ENCODE results near the gene C5orf22. TPM values are rescaled to one million over a fixed set of nuclear protein-coding genes. Genes with fewer than 3 reads are reported as not detected.

The C5orf22 gene
- total RNA-seq, 1 experiment from 2014 or later: 40.6 TPM

GRCh38 chr5:31553863-31554262 lies 21.8 kb downstream of the C5orf22 start (continued):
- no peak for TF ChIP-seq ERG (CRISPR knock-in tag; IDR thresholded peaks at IDR 0.05)
- TF ChIP-seq ZNF512 (CRISPR knock-in tag; IDR thresholded peaks at IDR 0.05; ENCODE audit: borderline replicate concordance): no peak
- TF ChIP-seq E2F4 (CRISPR knock-in tag; IDR thresholded peaks at IDR 0.05; ENCODE audit: borderline replicate concordance, low read depth): no peak
- no peak for TF ChIP-seq FOXJ3 (CRISPR knock-in tag; IDR thresholded peaks at IDR 0.05; ENCODE audit: borderline replicate concordance)

GRCh38 chr5:31554552-31554951 lies 22.5 kb downstream of the C5orf22 start:
- no peaks in the 10 kb centered on the region for H3K4me1 Mint-ChIP-seq
- H3K27ac Mint-ChIP-seq: no peak overlapping the region
- DNase-seq (ENCODE audit: low spot score) (no peak), ATAC-seq (no peak)
- ChIA-PET CTCF (interaction anchor here (1.0 kb wide), 1 partner anchor 255 kb away, joined by 3 read pairs; no protein-coding TSS in a partner anchor), POLR2A (no interaction called here)
- peaks cover 48% of the 10 kb centered on the region for H3K36me3 Mint-ChIP-seq
- peaks cover 3% of the 10 kb centered on the region; the same call in 1 of the 2 replicates for H3K9me3 Mint-ChIP-seq
- H3K27me3 Mint-ChIP-seq (ENCODE audit: low read depth): no peaks in the 10 kb centered on the region
- no peak overlapping the region for H3K4me3 Mint-ChIP-seq
- TF ChIP-seq ATF3 (CRISPR knock-in tag; conservative IDR thresholded peaks at IDR 0.05): no peak
- TF ChIP-seq KAT7 (CRISPR knock-in tag; IDR thresholded peaks at IDR 0.05; ENCODE audit: borderline replicate concordance): no peak
- TF ChIP-seq ATF1 (CRISPR knock-in tag; IDR thresholded peaks at IDR 0.05): no peak
- TF ChIP-seq ZNF232 (CRISPR knock-in tag; IDR thresholded peaks at IDR 0.05): no peak
- no peak for TF ChIP-seq CREM (CRISPR knock-in tag; IDR thresholded peaks at IDR 0.05)
- TF ChIP-seq NFATC4 (CRISPR knock-in tag; IDR thresholded peaks at IDR 0.05): no peak
- TF ChIP-seq FOXK1 (CRISPR knock-in tag; IDR thresholded peaks at IDR 0.05): no peak
- no peak for TF ChIP-seq ZNF671 (CRISPR knock-in tag; IDR thresholded peaks at IDR 0.05)
- TF ChIP-seq NR2C2 (CRISPR knock-in tag; IDR thresholded peaks at IDR 0.05): no peak
- no peak for TF ChIP-seq RORB (CRISPR knock-in tag; IDR thresholded peaks at IDR 0.05)
- TF ChIP-seq FOXJ3 (CRISPR knock-in tag; IDR thresholded peaks at IDR 0.05; ENCODE audit: borderline replicate concordance): no peak

GRCh38 chr5:31556461-31556860 lies 24.4 kb downstream of the C5orf22 start:
- ATAC-seq (no peak), DNase-seq (ENCODE audit: low spot score) (no peak)
- Mint-ChIP-seq H3K9me3 (peaks cover 3% of the 10 kb centered on the region; the same call in 1 of the 2 replicates), H3K4me3 (no peak overlapping the region), H3K27me3 (ENCODE audit: low read depth) (no peaks in the 10 kb centered on the region), H3K4me1 (no peaks in the 10 kb centered on the region), H3K27ac (no peak overlapping the region), H3K36me3 (peaks cover 45% of the 10 kb centered on the region)
- ChIA-PET CTCF (no interaction called here), POLR2A (interaction anchor here (0.6 kb wide), 1 partner anchor 180 kb away, joined by 4 read pairs; no protein-coding TSS in a partner anchor)
- TF ChIP-seq IRF1 (CRISPR knock-in tag; IDR thresholded peaks at IDR 0.05): no peak
- TF ChIP-seq ARID4B (CRISPR knock-in tag; IDR thresholded peaks at IDR 0.05; ENCODE audit: borderline replicate concordance): no peak
- no peak for TF ChIP-seq FOXK1 (CRISPR knock-in tag; IDR thresholded peaks at IDR 0.05)
- TF ChIP-seq MAX (CRISPR knock-in tag; IDR thresholded peaks at IDR 0.05): no peak
- no peak for TF ChIP-seq JUN (CRISPR knock-in tag; IDR thresholded peaks at IDR 0.05)
- TF ChIP-seq KAT7 (CRISPR knock-in tag; IDR thresholded peaks at IDR 0.05; ENCODE audit: borderline replicate concordance): no peak
- no peak for TF ChIP-seq AR (CRISPR knock-in tag; IDR thresholded peaks at IDR 0.05)
- no peak for TF ChIP-seq ZNF219 (CRISPR knock-in tag; IDR thresholded peaks at IDR 0.05; ENCODE audit: borderline replicate concordance)
- no peak for TF ChIP-seq TEAD4 (CRISPR knock-in tag; IDR thresholded peaks at IDR 0.05)
